Measurements from ENCODE around the gene POLR1E. TPM values are rescaled to one million over a fixed set of nuclear protein-coding genes. Genes with fewer than 3 reads are reported as not detected.

Gene POLR1E
- polyA plus RNA-seq, 3 donors, result 2.3 to 4.1 (median 2.4) TPM

GRCh38 chr9:37449862-37450632 is 35.7 kb upstream of the POLR1E start:
- Histone ChIP-seq H3K4me3 (replicated peaks in 1 of 3; ENCODE audit: low read depth in 2 of 3, low read length in 3 of 3) (no peak overlapping the region), H3K4me1 (ENCODE audit: control insufficient read depth in 1 of 2, insufficient read depth in 2 of 2, low read length in 2 of 2) (no peaks in the 10 kb centered on the region), H3K36me3 (replicated peaks in 1 of 2; ENCODE audit: control insufficient read depth in 1 of 2, insufficient read depth in 2 of 2, low read length in 2 of 2) (peaks cover 3 to 6% of the 10 kb centered on the region in 2 donors), H3K9me3 (replicated peaks in 1 of 2; ENCODE audit: control insufficient read depth in 1 of 2, insufficient read depth in 1 of 2, low read length in 2 of 2) (no peaks in the 10 kb centered on the region), H4K20me1 (ENCODE audit: insufficient read depth, low read length) (peaks cover 14% of the 10 kb centered on the region), H3K27ac (ENCODE audit: low read depth in 1 of 2, low read length in 2 of 2) (no peak overlapping the region), H3K4me2 (replicated peaks; ENCODE audit: extremely low read depth, low read length, poor library complexity, severe bottlenecking) (no peak overlapping the region), H3K79me2 (ENCODE audit: insufficient read depth, low read length) (peaks cover 9% of the 10 kb centered on the region), H3K9ac (ENCODE audit: insufficient read depth, low read length, poor library complexity, severe bottlenecking) (no peak overlapping the region), H3K27me3 (ENCODE audit: control insufficient read depth in 2 of 2, insufficient read depth in 2 of 2, low read length in 2 of 2) (no peaks in the 10 kb centered on the region), H2AFZ (ENCODE audit: insufficient read depth, low read depth, low read length, poor library complexity, severe bottlenecking) (no peak overlapping the region)
- DNase-seq, result no peak
- Mint-ChIP-seq H3K27me3 (ENCODE audit: low read depth in 3 of 3) (no peaks in the 10 kb centered on the region), H3K9me3 (peaks cover 0 to 4% (median 0%) of the 10 kb centered on the region in 7 donors), H3K36me3 (peaks cover 5 to 9% of the 10 kb centered on the region in 2 donors), H3K4me3 (no peak overlapping the region), H3K27ac (peak overlapping the region in 1 of 7 donors; percentile 8), H3K4me1 (peaks cover 2% of the 10 kb centered on the region)
- 100% methylated on average over 1 of the region's 12 CpGs for WGBS (ENCODE audit: insufficient coverage)
- no peak for TF ChIP-seq CTCF (IDR thresholded peaks at IDR 0.05)
- intact Hi-C loops (cut with micrococcal nuclease), result no loop called here

- 13% methylated on average over 1 of the region's 3 CpGs for WGBS (ENCODE audit: insufficient coverage)
- no peaks in the 10 kb centered on the region for H3K27me3 ChIP-seq (ENCODE audit: control insufficient read depth in 2 of 2, insufficient read depth in 2 of 2, low read length in 2 of 2)
- peaks cover 14% of the 10 kb centered on the region for H4K20me1 ChIP-seq (ENCODE audit: insufficient read depth, low read length)
- intact Hi-C loops (cut with micrococcal nuclease), result no loop called here
- peaks cover 22% of the 10 kb centered on the region for H3K79me2 ChIP-seq (ENCODE audit: insufficient read depth, low read length)
- no peak for TF ChIP-seq CTCF (IDR thresholded peaks at IDR 0.05)
- H3K27ac ChIP-seq (ENCODE audit: low read depth in 1 of 2, low read length in 2 of 2), result no peak overlapping the region
- Mint-ChIP-seq H3K4me1 (peaks cover 2% of the 10 kb centered on the region), H3K27me3 (ENCODE audit: low read depth in 3 of 3) (no peaks in the 10 kb centered on the region), H3K27ac (no peak overlapping the region), H3K4me3 (no peak overlapping the region), H3K36me3 (peaks cover 5 to 13% of the 10 kb centered on the region in 2 donors), H3K9me3 (peaks cover 0 to 4% (median 0%) of the 10 kb centered on the region in 7 donors)
- H3K4me3 ChIP-seq (replicated peaks in 1 of 3; ENCODE audit: low read depth in 2 of 3, low read length in 3 of 3), result no peak overlapping the region
- DNase-seq, result no peak
- H3K9ac ChIP-seq (ENCODE audit: insufficient read depth, low read length, poor library complexity, severe bottlenecking), result no peak overlapping the region
- H3K9me3 ChIP-seq (replicated peaks in 1 of 2; ENCODE audit: control insufficient read depth in 1 of 2, insufficient read depth in 1 of 2, low read length in 2 of 2), result no peaks in the 10 kb centered on the region
- no peak overlapping the region for H2AFZ ChIP-seq (ENCODE audit: insufficient read depth, low read depth, low read length, poor library complexity, severe bottlenecking)
- H3K36me3 ChIP-seq (replicated peaks in 1 of 2; ENCODE audit: control insufficient read depth in 1 of 2, insufficient read depth in 2 of 2, low read length in 2 of 2), result peaks cover 3 to 6% of the 10 kb centered on the region in 2 donors
- H3K4me1 ChIP-seq (ENCODE audit: control insufficient read depth in 1 of 2, insufficient read depth in 2 of 2, low read length in 2 of 2), result no peaks in the 10 kb centered on the region
- no peak overlapping the region for H3K4me2 ChIP-seq (replicated peaks; ENCODE audit: extremely low read depth, low read length, poor library complexity, severe bottlenecking)
Observed at GRCh38 chr9:37451628-37452027, 34.1 kb upstream of the POLR1E start.
